ENCODE results near the gene MGAT5.

MGAT5 gene

DNA sequence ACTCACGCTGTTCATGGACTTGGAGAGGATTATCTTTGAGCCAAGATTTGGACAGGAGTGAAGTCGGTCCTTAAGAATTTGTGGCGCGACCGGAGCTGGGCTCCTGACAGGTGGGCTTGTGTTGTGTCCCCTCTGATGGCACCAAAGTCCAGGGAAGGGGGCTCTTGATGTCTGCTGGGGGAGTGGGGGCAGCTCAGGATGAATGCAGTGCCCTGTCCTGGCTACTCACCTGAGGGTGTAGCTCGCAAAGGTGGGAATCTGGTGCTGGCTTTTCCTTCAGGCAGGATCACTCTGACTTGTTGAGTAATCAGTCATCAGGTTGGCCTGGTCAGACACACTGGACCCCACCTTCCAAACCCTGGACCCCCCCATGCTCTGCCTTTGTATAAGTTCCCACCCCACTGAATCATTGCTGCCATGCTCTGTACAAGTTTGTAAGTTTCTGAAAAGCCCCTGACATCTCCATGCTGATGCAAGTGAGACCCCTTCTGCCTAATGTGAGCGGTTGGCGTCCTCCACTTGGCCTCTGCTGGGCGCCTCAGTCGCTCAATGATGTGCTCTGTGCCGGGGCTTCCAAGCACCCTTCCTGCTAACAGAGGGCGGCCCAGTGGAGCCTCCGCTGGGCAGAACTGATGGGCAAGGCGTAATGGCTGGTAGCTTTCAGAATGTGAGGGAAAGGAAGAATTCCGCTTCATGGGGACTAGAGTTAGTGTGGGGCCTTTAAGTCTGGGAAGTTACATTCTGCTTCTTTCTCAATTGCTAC lies 196.1 kb downstream of the MGAT5 start:
- Mint-ChIP-seq H3K4me1 (peaks cover 15% of the 10 kb centered on the region), H3K27ac (peak overlapping the region; percentile 63), H3K4me3 (no peak overlapping the region), H3K27me3 (no peaks in the 10 kb centered on the region), H3K9me3 (no peaks in the 10 kb centered on the region), H3K36me3 (peaks cover 31% of the 10 kb centered on the region)
- ATAC-seq = no peak

DNA sequence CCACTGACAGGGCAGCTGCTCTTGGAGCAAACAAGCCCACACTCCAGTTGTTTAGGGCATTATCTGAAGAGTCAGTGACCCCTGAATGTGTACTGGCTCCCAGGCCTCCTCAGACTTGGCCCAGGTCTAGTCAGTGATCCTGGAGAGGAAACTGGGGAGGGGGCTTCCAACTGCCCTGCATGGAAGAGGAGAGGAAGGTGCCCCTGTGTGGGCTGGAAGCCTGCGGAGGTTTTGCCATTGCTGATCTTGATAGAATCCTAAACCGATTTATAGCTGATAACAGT lies 197.4 kb downstream of the MGAT5 start:
- Mint-ChIP-seq H3K27ac (peak overlapping the region; percentile 63), H3K4me1 (peaks cover 15% of the 10 kb centered on the region), H3K9me3 (no peaks in the 10 kb centered on the region), H3K27me3 (no peaks in the 10 kb centered on the region), H3K4me3 (no peak overlapping the region), H3K36me3 (peaks cover 45% of the 10 kb centered on the region)
- no peak for ATAC-seq

DNA sequence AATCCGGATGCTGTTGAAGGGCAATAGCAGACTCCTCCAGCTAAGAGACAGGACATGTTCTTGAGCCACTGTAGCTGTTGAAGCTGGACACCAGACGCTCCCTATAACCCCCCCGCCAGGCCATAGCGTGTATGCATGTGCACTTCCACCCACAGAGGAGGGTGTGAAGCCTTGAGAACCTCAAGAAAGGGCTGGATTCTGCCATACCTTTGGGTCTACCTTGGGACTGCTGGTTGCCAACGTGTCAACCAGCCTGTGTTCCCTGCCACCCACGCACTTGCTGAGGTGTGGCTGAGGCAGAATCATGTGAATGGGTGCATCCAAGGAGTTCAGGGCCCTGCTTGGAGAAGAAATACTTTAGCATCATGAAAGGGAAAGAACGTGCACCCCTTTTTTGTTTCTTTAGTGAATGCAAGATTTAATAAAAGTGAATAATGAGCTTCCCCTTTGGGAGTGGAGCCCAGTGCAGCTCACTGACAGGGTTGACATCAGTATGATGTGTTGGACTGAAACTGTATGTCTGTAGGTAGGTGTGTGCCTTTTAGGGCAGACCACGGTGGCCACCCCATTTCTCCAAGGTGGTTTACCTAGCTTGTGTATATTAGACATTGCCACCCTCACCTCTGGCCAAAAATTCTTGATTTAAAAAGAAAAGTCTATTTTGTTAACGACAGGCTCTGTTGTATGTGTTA lies 198.3 kb downstream of the MGAT5 start:
- Mint-ChIP-seq H3K27me3 (no peaks in the 10 kb centered on the region), H3K36me3 (peaks cover 40% of the 10 kb centered on the region), H3K27ac (peak overlapping the region; percentile 63), H3K4me3 (no peak overlapping the region), H3K9me3 (no peaks in the 10 kb centered on the region), H3K4me1 (peaks cover 15% of the 10 kb centered on the region)
- ATAC-seq = no peak

DNA sequence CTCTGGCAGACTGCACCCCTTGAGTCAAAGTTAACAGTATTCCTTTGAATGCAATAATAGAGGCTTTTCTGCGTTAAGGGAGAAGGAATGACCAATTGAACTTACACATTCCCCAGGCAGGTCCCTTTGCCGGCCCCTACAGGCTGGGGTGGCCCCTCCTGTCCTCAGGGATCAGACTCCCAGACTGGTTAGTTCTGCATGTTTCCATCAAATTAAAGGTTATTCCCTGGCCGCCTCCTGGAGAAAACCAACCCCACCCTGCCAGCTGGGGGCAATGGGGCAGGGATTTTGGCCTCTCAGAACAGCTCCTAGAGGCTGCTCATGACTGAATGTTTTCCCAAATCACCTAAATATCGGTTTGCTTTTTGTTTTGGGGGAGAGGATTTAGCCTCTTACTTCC lies 199.6 kb downstream of the MGAT5 start:
- Mint-ChIP-seq H3K4me1 (peaks cover 15% of the 10 kb centered on the region), H3K4me3 (no peak overlapping the region), H3K9me3 (no peaks in the 10 kb centered on the region), H3K27ac (no peak overlapping the region), H3K36me3 (peaks cover 30% of the 10 kb centered on the region), H3K27me3 (no peaks in the 10 kb centered on the region)
- ATAC-seq = no peak

DNA sequence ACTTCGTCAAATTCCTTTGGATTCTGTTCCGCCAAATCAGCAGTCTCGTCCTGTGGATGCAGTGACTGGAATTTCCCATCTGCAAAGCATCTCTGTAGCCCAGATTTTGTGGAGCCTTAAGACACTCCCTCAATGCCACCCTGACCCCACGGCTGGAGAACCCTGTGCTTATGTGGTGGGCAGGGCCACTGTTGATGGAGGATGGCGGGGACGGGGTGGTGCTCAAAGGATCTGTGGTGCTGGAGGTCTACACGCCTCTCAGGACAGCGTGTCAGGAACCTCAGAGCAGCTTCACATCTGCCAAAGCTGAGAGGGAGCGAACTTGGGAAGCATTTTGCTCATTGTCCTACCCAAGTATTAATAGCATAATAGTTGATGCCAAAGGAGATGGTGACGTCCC lies 200.1 kb downstream of the MGAT5 start:
- no peak overlapping the region for H3K27ac Mint-ChIP-seq
- H3K27me3 Mint-ChIP-seq = no peaks in the 10 kb centered on the region
- ATAC-seq = no peak
- H3K36me3 Mint-ChIP-seq = peaks cover 26% of the 10 kb centered on the region
- peaks cover 15% of the 10 kb centered on the region for H3K4me1 Mint-ChIP-seq
- H3K4me3 Mint-ChIP-seq = no peak overlapping the region
- no peaks in the 10 kb centered on the region for H3K9me3 Mint-ChIP-seq

DNA sequence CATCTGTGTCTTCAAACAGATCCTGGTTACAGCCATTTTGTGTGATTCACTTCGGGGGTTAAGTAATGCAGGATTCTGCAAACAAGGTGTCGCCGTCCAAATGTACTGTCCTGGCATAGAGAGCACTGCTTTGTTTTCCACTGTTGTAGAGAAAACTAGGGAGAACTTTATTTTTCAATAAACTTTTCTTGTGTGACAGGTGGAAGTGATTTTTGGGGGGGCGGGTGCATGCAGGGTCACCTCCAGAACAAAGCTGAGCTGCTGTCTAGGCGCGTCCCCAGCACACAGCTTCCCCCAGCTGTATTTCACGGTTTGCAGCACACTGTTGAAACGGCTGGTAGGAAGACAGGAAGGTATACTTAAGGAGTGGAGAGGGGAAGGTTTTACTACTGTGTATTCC lies 200.6 kb downstream of the MGAT5 start:
- H3K27ac Mint-ChIP-seq = no peak overlapping the region
- no peak overlapping the region for H3K4me3 Mint-ChIP-seq
- H3K4me1 Mint-ChIP-seq = peaks cover 15% of the 10 kb centered on the region
- H3K9me3 Mint-ChIP-seq = no peaks in the 10 kb centered on the region
- H3K27me3 Mint-ChIP-seq = no peaks in the 10 kb centered on the region
- H3K36me3 Mint-ChIP-seq = peaks cover 26% of the 10 kb centered on the region
- ATAC-seq = no peak

DNA sequence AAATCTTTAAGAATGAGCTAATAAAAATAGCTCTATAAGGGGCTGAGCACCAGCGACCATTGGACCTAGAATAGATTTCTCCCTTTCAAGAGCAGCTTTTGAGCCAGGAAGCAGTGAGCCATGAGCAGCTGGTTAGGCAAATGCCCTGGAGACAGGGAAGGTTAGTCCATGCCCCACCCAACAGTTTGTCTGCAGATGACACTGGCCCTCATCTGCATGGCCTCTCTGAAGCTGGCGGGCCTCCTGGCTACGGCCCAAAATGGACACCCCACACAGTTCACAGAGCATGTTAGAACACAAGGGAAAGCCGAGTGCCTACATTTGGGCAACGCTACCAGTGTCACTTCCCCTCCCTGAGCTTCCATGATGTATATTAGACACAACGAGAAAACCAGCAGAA lies 201.1 kb downstream of the MGAT5 start:
- ATAC-seq = no peak
- Mint-ChIP-seq H3K4me3 (no peak overlapping the region), H3K27me3 (no peaks in the 10 kb centered on the region), H3K27ac (no peak overlapping the region), H3K9me3 (no peaks in the 10 kb centered on the region), H3K36me3 (peaks cover 21% of the 10 kb centered on the region), H3K4me1 (peaks cover 15% of the 10 kb centered on the region)

DNA sequence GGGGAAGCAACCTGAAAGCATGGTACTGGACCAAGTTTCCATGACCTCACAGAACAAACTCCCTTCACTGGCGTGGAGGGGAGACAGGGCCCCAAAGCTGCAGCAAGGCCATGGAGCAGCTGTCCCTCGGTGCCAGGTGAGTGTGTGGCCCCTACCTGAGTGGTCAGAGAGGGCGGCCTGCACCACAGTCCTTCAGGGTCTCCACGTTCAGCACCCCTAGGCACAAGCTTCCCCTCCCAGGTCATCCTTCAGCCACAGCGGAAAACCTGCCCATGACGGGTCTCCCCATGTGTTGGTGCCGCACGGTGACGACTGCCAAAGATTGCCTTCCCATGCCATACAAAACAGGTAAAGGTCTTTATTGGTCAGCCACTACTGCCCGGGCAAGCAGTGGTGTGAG lies 201.6 kb downstream of the MGAT5 start:
- Mint-ChIP-seq H3K4me1 (peaks cover 13% of the 10 kb centered on the region), H3K27ac (no peak overlapping the region), H3K4me3 (no peak overlapping the region), H3K36me3 (peaks cover 17% of the 10 kb centered on the region), H3K27me3 (no peaks in the 10 kb centered on the region), H3K9me3 (no peaks in the 10 kb centered on the region)
- ATAC-seq = no peak

DNA sequence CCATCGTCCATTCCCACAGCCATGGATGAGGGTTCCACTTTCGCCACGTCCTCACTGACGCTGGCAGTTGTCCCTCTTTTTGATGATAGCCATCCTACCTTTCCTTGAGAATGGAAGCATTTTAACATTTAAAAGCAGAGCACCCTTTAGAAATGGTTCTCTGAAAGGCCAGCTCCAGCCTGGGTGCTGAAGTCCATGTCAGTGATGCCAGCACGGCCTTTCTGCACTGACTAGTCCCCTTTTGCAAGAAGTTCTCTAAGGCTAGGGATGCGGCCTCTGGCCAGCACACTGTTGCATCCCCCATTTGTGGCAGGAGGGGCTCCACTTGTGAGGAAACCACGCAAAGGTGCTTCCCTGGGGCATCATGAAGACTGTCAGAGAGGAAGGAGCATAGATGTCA lies 203.5 kb downstream of the MGAT5 start:
- Mint-ChIP-seq H3K4me1 (peaks cover 23% of the 10 kb centered on the region), H3K36me3 (peaks cover 17% of the 10 kb centered on the region), H3K27me3 (no peaks in the 10 kb centered on the region), H3K27ac (no peak overlapping the region), H3K9me3 (no peaks in the 10 kb centered on the region), H3K4me3 (no peak overlapping the region)
- no peak for ATAC-seq

DNA sequence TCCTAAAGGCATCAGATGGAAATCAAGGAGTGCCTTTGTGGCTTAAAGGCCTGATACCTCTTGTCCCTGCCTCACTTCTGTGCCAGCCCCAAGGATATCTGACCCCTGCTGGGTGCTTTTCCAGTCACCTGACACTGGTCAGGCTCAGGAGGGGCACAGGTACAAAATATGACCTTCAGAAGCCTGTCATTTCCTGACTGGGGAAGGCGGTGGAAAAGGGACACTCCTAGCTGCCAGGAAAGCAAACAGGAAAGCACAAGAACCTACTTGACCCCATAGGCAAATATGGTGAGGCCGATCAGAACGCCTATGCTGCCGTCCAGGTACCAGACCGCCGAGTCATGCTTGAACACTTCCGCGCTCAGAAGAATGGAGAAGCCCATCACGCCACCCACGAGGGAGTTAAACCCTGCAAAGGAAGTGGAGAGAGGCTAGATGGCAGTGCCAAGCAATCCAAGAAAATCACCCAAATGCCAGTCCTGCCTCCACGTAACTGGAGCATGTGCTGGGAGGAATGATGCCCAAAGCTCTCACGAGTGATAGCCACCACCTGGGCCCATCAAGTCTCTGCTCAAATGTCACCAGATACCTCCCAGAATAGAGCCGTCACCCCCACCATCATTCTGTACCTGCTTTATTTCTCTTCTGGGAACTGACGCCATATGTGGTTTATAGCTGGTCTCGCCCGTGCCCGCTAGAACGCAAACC lies 204.0 kb downstream of the MGAT5 start:
- no peaks in the 10 kb centered on the region for H3K27me3 Mint-ChIP-seq
- no peak for ATAC-seq
- peaks cover 17% of the 10 kb centered on the region for H3K36me3 Mint-ChIP-seq
- H3K4me3 Mint-ChIP-seq = no peak overlapping the region
- H3K4me1 Mint-ChIP-seq = peaks cover 24% of the 10 kb centered on the region
- H3K27ac Mint-ChIP-seq = peak overlapping the region; percentile 56
- H3K9me3 Mint-ChIP-seq = no peaks in the 10 kb centered on the region

DNA sequence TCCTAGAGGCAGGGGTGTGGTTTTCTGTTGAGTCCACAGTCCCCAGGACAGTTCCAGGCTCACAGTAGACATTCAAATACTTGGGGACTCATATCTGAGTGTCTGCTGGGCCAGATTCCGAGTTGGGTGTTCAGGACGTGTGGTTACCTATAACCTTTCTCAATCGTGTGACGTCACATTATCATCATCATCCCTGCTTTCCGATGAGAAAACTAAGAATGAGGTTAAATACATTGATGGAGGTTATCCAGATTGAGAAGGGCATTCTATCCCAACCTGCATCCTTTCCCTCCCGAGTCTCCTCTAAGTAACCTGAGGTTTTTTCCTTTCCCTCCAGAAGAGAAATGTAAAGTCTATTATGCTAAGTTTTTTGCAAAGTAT lies 204.6 kb downstream of the MGAT5 start:
- peaks cover 17% of the 10 kb centered on the region for H3K36me3 Mint-ChIP-seq
- H3K27me3 Mint-ChIP-seq = no peaks in the 10 kb centered on the region
- H3K27ac Mint-ChIP-seq = peak overlapping the region; percentile 56
- H3K9me3 Mint-ChIP-seq = no peaks in the 10 kb centered on the region
- no peak overlapping the region for H3K4me3 Mint-ChIP-seq
- H3K4me1 Mint-ChIP-seq = peaks cover 24% of the 10 kb centered on the region
- ATAC-seq = no peak

DNA sequence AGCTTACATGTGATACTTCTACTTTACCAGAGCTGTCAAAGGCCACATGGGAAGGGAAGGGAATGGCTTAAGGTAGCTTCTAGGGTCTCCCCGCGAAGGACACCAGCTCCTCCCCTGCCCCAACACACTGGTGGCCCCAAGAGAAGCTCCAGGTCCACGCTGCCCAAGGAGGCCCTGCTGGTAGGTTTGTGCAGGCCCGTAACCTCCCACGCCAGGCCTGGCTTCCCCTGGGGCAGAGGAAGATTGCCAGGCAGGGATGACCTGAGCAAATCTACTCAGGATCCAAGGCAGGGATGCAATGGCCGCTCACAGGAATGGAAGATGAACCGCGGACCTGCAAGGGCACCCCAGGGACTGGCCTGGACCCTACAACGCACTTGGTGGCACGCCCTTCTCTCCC lies 205.1 kb downstream of the MGAT5 start:
- no peak overlapping the region for H3K27ac Mint-ChIP-seq
- H3K4me3 Mint-ChIP-seq = no peak overlapping the region
- peaks cover 24% of the 10 kb centered on the region for H3K4me1 Mint-ChIP-seq
- H3K27me3 Mint-ChIP-seq = no peaks in the 10 kb centered on the region
- no peak for ATAC-seq
- H3K36me3 Mint-ChIP-seq = peaks cover 17% of the 10 kb centered on the region
- no peaks in the 10 kb centered on the region for H3K9me3 Mint-ChIP-seq

DNA sequence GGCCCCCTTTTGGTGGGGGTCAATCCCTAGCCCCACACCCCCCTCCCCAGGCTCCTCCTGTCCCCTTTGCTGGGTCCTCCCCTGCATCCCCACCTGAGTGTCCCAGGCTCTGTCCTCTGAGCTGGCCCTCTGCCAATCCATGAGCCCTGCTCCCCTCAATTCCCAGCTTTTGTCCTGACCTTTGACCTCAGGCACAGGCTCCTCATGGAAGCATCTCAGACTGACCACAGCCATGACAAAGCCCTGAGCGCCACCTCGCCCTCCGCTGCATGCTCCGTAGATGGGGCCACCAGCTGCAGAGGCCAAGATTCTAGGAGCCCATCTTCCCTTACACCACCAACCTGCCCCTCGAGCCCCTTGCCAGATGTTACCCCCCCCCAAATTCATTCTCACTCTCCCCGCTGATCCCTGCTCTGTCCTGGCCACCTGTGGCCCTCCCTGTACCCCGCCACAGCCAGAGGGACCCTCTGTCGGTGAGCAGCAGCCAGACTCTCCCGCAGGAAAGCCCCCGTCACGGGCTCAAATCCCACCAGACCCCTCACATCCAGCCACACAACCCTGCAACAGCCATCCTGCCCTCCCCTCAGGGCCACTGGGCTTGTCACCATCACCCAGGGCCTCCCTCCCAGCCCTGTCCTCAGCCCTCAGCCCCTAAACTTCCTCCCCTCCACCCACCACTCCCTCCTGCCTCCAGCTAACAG lies 206.0 kb downstream of the MGAT5 start:
- ATAC-seq = no peak
- peaks cover 17% of the 10 kb centered on the region for H3K36me3 Mint-ChIP-seq
- H3K9me3 Mint-ChIP-seq = no peaks in the 10 kb centered on the region
- H3K27ac Mint-ChIP-seq = peak overlapping the region; percentile 23
- no peak overlapping the region for H3K4me3 Mint-ChIP-seq
- peaks cover 24% of the 10 kb centered on the region for H3K4me1 Mint-ChIP-seq
- no peaks in the 10 kb centered on the region for H3K27me3 Mint-ChIP-seq

DNA sequence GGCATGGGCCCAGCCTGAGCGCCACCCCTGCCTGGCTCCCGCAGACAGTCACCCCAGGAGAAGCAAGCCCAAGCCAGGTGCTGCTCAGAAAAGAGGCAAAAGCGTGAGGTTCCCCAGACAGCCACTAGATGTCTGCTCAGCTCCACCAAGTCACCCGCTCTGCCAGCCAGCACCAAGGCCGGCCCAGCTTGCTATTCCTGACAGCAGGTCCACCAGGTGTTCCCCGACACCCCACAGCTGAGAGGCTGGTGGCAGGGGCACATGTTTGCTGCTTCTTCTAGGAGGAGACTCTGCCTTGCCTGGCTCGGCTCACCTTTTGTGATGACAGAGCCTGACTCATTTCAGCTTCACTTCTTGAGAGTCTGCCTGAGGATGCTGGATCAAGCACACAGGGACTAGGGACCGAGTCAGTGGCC lies 206.7 kb downstream of the MGAT5 start:
- H3K4me1 Mint-ChIP-seq = peaks cover 24% of the 10 kb centered on the region
- no peaks in the 10 kb centered on the region for H3K27me3 Mint-ChIP-seq
- peak; percentile 81 for ATAC-seq
- no peak overlapping the region for H3K4me3 Mint-ChIP-seq
- peaks cover 10% of the 10 kb centered on the region for H3K36me3 Mint-ChIP-seq
- H3K9me3 Mint-ChIP-seq = no peaks in the 10 kb centered on the region
- H3K27ac Mint-ChIP-seq = peak overlapping the region; percentile 73

DNA sequence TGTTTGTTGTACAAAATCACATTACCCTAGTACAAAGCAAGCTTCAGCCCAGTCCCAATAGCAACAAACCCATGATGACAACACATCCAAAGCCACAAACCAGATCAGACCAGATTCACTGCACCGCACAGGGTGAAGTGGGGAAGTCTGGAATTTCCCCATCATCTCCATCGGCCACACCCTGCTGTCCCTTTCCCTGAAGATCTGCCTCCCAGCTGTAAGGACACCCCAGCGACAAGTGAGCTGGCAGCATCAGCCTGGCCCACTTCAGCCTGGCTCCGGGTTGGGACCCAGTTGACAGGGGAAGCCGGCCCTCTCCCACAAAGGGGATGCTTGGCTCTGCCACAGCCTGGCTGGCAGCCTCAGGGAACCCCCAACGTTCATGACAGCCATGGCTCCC lies 207.6 kb downstream of the MGAT5 start:
- Mint-ChIP-seq H3K27ac (peak overlapping the region; percentile 73), H3K36me3 (peaks cover under 1% of the 10 kb centered on the region), H3K27me3 (no peaks in the 10 kb centered on the region), H3K4me1 (peaks cover 24% of the 10 kb centered on the region), H3K4me3 (no peak overlapping the region), H3K9me3 (no peaks in the 10 kb centered on the region)
- ATAC-seq = no peak
